Caco-2 (cell line): Measurements from ENCODE around the gene TBRG4. TPM values are rescaled to one million over a fixed set of nuclear protein-coding genes. Genes with fewer than 3 reads are reported as not detected.

Experiments used
- BruUV-seq: library from RNA; stranded (reverse); fragments of 400-500 nt; replicated peaks from 2 replicates; lab custom pipeline; 2021; lab: Mats Ljungman, UMichigan
- CTCF ChIA-PET: fragments of 300-600 bp; sonication (Branson Sonifier 250); formaldehyde crosslinking; loops from one replicate; lab custom pipeline; 2022; ENCODE audit warnings: antibody characterized with exemption; lab: Charles Lee
- POLR2A ChIA-PET: fragments of 300-600 bp; sonication (Branson Sonifier 250); formaldehyde crosslinking; loops from one replicate; lab custom pipeline; 2022; ENCODE audit warnings: antibody characterized with exemption; lab: Charles Lee
- DNase-seq, 2 experiments: peaks; one replicate each; pipeline versions ENCODE4 v3.0.0 to v3.0.0-alpha.2; 2020 to 2022
- H3K27me3 ChIP-seq: replicated peaks from 2 replicates; pipeline ENCODE4 v1.6.0; 2011; ENCODE audit warnings: low read length; ENCODE audit not compliant: control insufficient read depth, insufficient read depth
- H3K36me3 ChIP-seq: 2 replicates; pipeline ENCODE4 v1.5.1; 2011; ENCODE audit warnings: low read length; ENCODE audit not compliant: control insufficient read depth, insufficient read depth
- H3K4me1 ChIP-seq: fragments of 250-450 bp; sonication (Bioruptor Pico); 2 replicates; pipeline ENCODE4 v1.5.1; 2020; ENCODE audit warnings: mild to moderate bottlenecking
- H3K4me3 ChIP-seq: 2 replicates; pipeline ENCODE4 v1.5.1; 2011; ENCODE audit warnings: low read depth, mild to moderate bottlenecking, control low read depth, low read length
- H3K9me3 ChIP-seq: fragments of 250-450 bp; sonication (Bioruptor Pico); 2 replicates; pipeline ENCODE4 v1.5.1; 2020; ENCODE audit warnings: mild to moderate bottlenecking, moderate library complexity
- H3K27ac Mint-ChIP-seq: one replicate; pipeline ENCODE4 v1.8.0; 2022; ENCODE audit warnings: mixed read lengths; ENCODE audit not compliant: unreplicated experiment
- H3K27me3 Mint-ChIP-seq: one replicate; pipeline ENCODE4 v1.8.0; 2022; ENCODE audit warnings: mixed read lengths; ENCODE audit not compliant: insufficient read depth, unreplicated experiment
- H3K36me3 Mint-ChIP-seq: one replicate; pipeline ENCODE4 v1.8.0; 2022; ENCODE audit warnings: mild to moderate bottlenecking, mixed read lengths; ENCODE audit not compliant: insufficient read depth, unreplicated experiment
- H3K4me1 Mint-ChIP-seq: one replicate; pipeline ENCODE4 v1.8.0; 2022; ENCODE audit warnings: low read depth, mixed read lengths; ENCODE audit not compliant: unreplicated experiment
- H3K4me3 Mint-ChIP-seq: one replicate; pipeline ENCODE4 v1.8.0; 2022; ENCODE audit warnings: mild to moderate bottlenecking, moderate library complexity, mixed read lengths; ENCODE audit not compliant: unreplicated experiment
- H3K9me3 Mint-ChIP-seq: one replicate; pipeline ENCODE4 v1.8.0; 2022; ENCODE audit warnings: mixed read lengths; ENCODE audit not compliant: unreplicated experiment
- CTCF ChIP-seq, 2 experiments: fragments of 200-600 bp in 1 of 2; IDR thresholded peaks; 1 replicate in 1 of 2; 2 replicates in 1 of 2; pipeline versions ENCODE4 v1.5.1 to v1.8.0; 2011 to 2022; ENCODE audit warnings: antibody characterized with exemption in 1 of 2, control low read depth in 1 of 2, inconsistent platforms in 1 of 2, low read depth in 1 of 2, low read length in 1 of 2, mild to moderate bottlenecking in 1 of 2, moderate library complexity in 1 of 2; ENCODE audit not compliant: insufficient read depth in 1 of 2, severe bottlenecking in 1 of 2, unreplicated experiment in 1 of 2
- intact Hi-C: fragments of 100-400 bp; cut with micrococcal nuclease; formaldehyde crosslinking; loops from one replicate; pipeline ENCODE4 v1.10.0; 2022; ENCODE audit not compliant: unreplicated experiment
- total RNA-seq: library from RNA; stranded (reverse); gene quantifications from 2 replicates; pipeline ENCODE4 v1.2.3, GENCODE V29; 2022

TBRG4 gene
- total RNA-seq, 1 experiment from 2014 or later = 116 TPM

- no peak overlapping the region for H3K27ac Mint-ChIP-seq
- no peaks in the 10 kb centered on the region for H3K9me3 ChIP-seq
- DNase-seq = no peak
- no peaks in the 10 kb centered on the region for H3K9me3 Mint-ChIP-seq
- no peaks in the 10 kb centered on the region for H3K27me3 ChIP-seq
- intact Hi-C loops = no loop called here
- H3K27me3 Mint-ChIP-seq = no peaks in the 10 kb centered on the region
- no peaks in the 10 kb centered on the region for H3K36me3 Mint-ChIP-seq
- H3K4me3 Mint-ChIP-seq = no peak overlapping the region
- POLR2A ChIA-PET = no interaction called here
- no peak for TF ChIP-seq CTCF (IDR thresholded peaks at IDR 0.05; ENCODE audit: insufficient read depth in 1 of 2, low read depth in 1 of 2, low read length in 1 of 2, severe bottlenecking in 1 of 2, unreplicated experiment in 1 of 2)
- BruUV-seq = no TSS peak
- CTCF ChIA-PET = no interaction called here
- no peak overlapping the region for H3K4me3 ChIP-seq
- no peaks in the 10 kb centered on the region for H3K36me3 ChIP-seq
- no peaks in the 10 kb centered on the region for H3K4me1 ChIP-seq
- no peaks in the 10 kb centered on the region for H3K4me1 Mint-ChIP-seq
Measured at GRCh38 chr7:45118292-45118691, 6.8 kb upstream of the TBRG4 start.

GRCh38 chr7:45117582-45117981 is 6.1 kb upstream of the TBRG4 start:
- H3K27me3 ChIP-seq = no peaks in the 10 kb centered on the region
- no peak for TF ChIP-seq CTCF (IDR thresholded peaks at IDR 0.05; ENCODE audit: insufficient read depth in 1 of 2, low read depth in 1 of 2, low read length in 1 of 2, severe bottlenecking in 1 of 2, unreplicated experiment in 1 of 2)
- H3K27me3 Mint-ChIP-seq = no peaks in the 10 kb centered on the region
- no peaks in the 10 kb centered on the region for H3K4me1 Mint-ChIP-seq
- ChIA-PET POLR2A (no interaction called here), CTCF (no interaction called here)
- H3K9me3 Mint-ChIP-seq = no peaks in the 10 kb centered on the region
- no peaks in the 10 kb centered on the region for H3K9me3 ChIP-seq
- H3K4me3 Mint-ChIP-seq = no peak overlapping the region
- no peaks in the 10 kb centered on the region for H3K36me3 Mint-ChIP-seq
- H3K4me1 ChIP-seq = 0 out of 2 replicates have a peak, but pooled peaks cover 1% of the 10 kb centered on the region
- intact Hi-C loops = no loop called here
- H3K27ac Mint-ChIP-seq = no peak overlapping the region
- DNase-seq = no peak
- H3K4me3 ChIP-seq = no peak overlapping the region
- H3K36me3 ChIP-seq = no peaks in the 10 kb centered on the region
- BruUV-seq = no TSS peak

- Histone ChIP-seq H3K27me3 (no peaks in the 10 kb centered on the region), H3K4me3 (no peak overlapping the region), H3K9me3 (no peaks in the 10 kb centered on the region), H3K4me1 (peaks cover 4% of the 10 kb centered on the region; the same call in 1 of the 2 replicates), H3K36me3 (no peaks in the 10 kb centered on the region)
- Mint-ChIP-seq H3K4me1 (no peaks in the 10 kb centered on the region), H3K27ac (no peak overlapping the region), H3K4me3 (no peak overlapping the region), H3K36me3 (peaks cover 13% of the 10 kb centered on the region), H3K9me3 (no peaks in the 10 kb centered on the region), H3K27me3 (no peaks in the 10 kb centered on the region)
- POLR2A ChIA-PET = no interaction called here
- CTCF ChIA-PET = interaction anchor here (0.5 kb wide), 1 partner anchor 242 kb away, joined by 3 read pairs; no protein-coding TSS in a partner anchor
- TF ChIP-seq CTCF (IDR thresholded peaks at IDR 0.05; ENCODE audit: insufficient read depth in 1 of 2, low read depth in 1 of 2, low read length in 1 of 2, severe bottlenecking in 1 of 2, unreplicated experiment in 1 of 2) = no peak
- intact Hi-C loops = no loop called here
- DNase-seq = no peak
- BruUV-seq = no TSS peak
Measured at GRCh38 chr7:45116048-45116447, 4.6 kb upstream of the TBRG4 start.
